NCI-H446 treated with DMSO at 0.1 percent for 48 hours (cell line): Measurements from ENCODE around the gene PRKD2.

ENCODE experiments used
- DNase-seq: peaks from one replicate; lab custom pipeline; 2025; lab: John Stamatoyannopoulos, UW

Gene PRKD2

GRCh38 chr19:46704379-46705076 is 12.4 kb downstream of the PRKD2 start:
- no peak for DNase-seq

GRCh38 chr19:46700704-46701103 is 16.2 kb downstream of the PRKD2 start:
- no peak for DNase-seq

GRCh38 chr19:46698395-46699321 is 18.3 kb downstream of the PRKD2 start:
- DNase-seq: no peak

GRCh38 chr19:46697204-46697960 is 19.5 kb downstream of the PRKD2 start:
- DNase-seq: no peak

GRCh38 chr19:46696866-46697203 is 20.1 kb downstream of the PRKD2 start:
- DNase-seq: no peak

- no peak for DNase-seq
Observed at GRCh38 chr19:46696052-46696451, 20.9 kb downstream of the PRKD2 start.

- no peak for DNase-seq
Observed at GRCh38 chr19:46693760-46694159, 23.2 kb downstream of the PRKD2 start.

- DNase-seq: no peak
Observed at GRCh38 chr19:46692918-46693722, 23.8 kb downstream of the PRKD2 start.

- no peak for DNase-seq
Observed at GRCh38 chr19:46691948-46692347, 25.0 kb downstream of the PRKD2 start.

- DNase-seq: no peak
Observed at GRCh38 chr19:46691104-46691503, 25.8 kb downstream of the PRKD2 start.

- no peak for DNase-seq
Observed at GRCh38 chr19:46689358-46689757, 27.6 kb downstream of the PRKD2 start.

- DNase-seq: no peak
Observed at GRCh38 chr19:46687438-46688145, 29.3 kb downstream of the PRKD2 start.

GRCh38 chr19:46685189-46685588 is 31.7 kb downstream of the PRKD2 start:
- DNase-seq: no peak

- no peak for DNase-seq
Observed at GRCh38 chr19:46678110-46678732, 38.7 kb downstream of the PRKD2 start.

- DNase-seq: no peak
Observed at GRCh38 chr19:46674416-46675178, 42.3 kb downstream of the PRKD2 start.

- DNase-seq: no peak
Observed at GRCh38 chr19:46670813-46671212, 46.1 kb downstream of the PRKD2 start.

GRCh38 chr19:46668662-46669061 is 48.3 kb downstream of the PRKD2 start:
- DNase-seq: no peak

- DNase-seq: no peak
Observed at GRCh38 chr19:46665072-46665471, 51.8 kb downstream of the PRKD2 start.

- peak; percentile 73 for DNase-seq
Observed at GRCh38 chr19:46661735-46662592, 55.0 kb downstream of the PRKD2 start.
